ENCODE measurements around the gene ZWINT. TPM values are rescaled to one million over a fixed set of nuclear protein-coding genes. Genes with fewer than 3 reads are reported as not detected.
A peak's percentile ranks its signal among the peaks of the same experiment; 100 is the strongest.

The ZWINT gene, protein sequence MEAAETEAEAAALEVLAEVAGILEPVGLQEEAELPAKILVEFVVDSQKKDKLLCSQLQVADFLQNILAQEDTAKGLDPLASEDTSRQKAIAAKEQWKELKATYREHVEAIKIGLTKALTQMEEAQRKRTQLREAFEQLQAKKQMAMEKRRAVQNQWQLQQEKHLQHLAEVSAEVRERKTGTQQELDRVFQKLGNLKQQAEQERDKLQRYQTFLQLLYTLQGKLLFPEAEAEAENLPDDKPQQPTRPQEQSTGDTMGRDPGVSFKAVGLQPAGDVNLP
- polyA plus RNA-seq (2013, experiment 1 of 2), result 53.5 TPM
- 51.8 TPM for polyA plus RNA-seq (2013, experiment 2 of 2)

DNA sequence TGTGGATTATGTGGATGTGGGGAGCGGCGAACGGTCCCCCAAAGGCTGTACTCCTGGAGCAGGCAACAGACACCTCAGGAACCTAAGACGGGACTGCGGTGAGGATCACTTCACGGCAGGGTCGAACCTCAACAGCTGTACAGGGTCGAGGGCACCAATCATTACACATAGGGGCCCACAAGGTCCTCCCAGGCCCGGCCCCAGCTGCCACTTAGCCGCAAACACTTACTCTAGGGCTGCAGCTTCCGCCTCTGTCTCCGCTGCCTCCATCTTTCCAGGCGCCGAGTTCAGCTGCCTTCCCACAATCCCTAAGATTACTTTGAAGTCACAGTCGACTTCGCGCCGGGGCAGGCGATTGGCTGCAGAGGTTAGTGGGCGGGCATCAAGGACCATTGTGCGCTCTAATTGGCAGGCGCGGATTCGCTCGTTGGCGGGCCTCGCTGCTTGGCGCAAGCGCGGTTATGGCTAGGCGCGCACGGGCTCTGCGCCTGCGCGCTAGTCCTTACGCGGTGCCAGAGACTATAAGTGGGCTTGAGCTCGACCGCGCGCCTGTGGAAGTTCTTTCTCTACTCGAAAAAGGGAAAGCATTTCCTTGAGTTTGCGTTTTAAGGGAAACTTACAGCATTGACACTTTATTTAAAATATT, at the start of gene ZWINT:
Gene ZWINT, minus strand, starts transcription at position 293 of the 646 bp plus-strand sequence. Its CDS starts 23 bp downstream, at position 270.
- Histone ChIP-seq H2BK12ac (ENCODE audit: low read length) (no peak within 1 kb of the TSS), H2AK5ac (ENCODE audit: low read depth, low read length) (no peak within 1 kb of the TSS), H4K8ac (ENCODE audit: low read depth, low read length) (no peak within 1 kb of the TSS), H2BK15ac (ENCODE audit: low read length) (no peak within 1 kb of the TSS), H3K4me1 (ENCODE audit: control insufficient read depth in 2 of 2, insufficient read depth in 1 of 2, low read depth in 1 of 2, low read length in 2 of 2) (peaks cover 0 to 6% of the 10 kb centered on the region in 2 donors), H3K27ac (replicated peaks; ENCODE audit: low read length) (no peak within 1 kb of the TSS), H3K9me3 (replicated peaks in 1 of 2; ENCODE audit: control insufficient read depth in 2 of 2, insufficient read depth in 1 of 2, low read depth in 1 of 2, low read length in 2 of 2) (no peaks in the 10 kb centered on the region), H3K9ac (ENCODE audit: low read depth, low read length, poor library complexity) (peak within 1 kb of the TSS; percentile 97), H3K27me3 (ENCODE audit: control insufficient read depth in 3 of 3, insufficient read depth in 3 of 3, low read depth in 1 of 3, low read length in 3 of 3) (no peaks in the 10 kb centered on the region), H3K18ac (ENCODE audit: low read length) (peak within 1 kb of the TSS; percentile 82), H3K14ac (ENCODE audit: low read length) (no peak within 1 kb of the TSS), H3K23ac (ENCODE audit: low read depth, low read length, poor library complexity) (peak within 1 kb of the TSS; percentile 4), H3K4ac (ENCODE audit: low read length) (no peak within 1 kb of the TSS), H2BK5ac (ENCODE audit: low read length) (peak within 1 kb of the TSS; percentile 44), H3K4me2 (ENCODE audit: insufficient read depth, low read length, poor library complexity, severe bottlenecking) (peak within 1 kb of the TSS; percentile 96), H3K4me3 (ENCODE audit: low read length in 2 of 2) (peak within 1 kb of the TSS; percentile 91), H2AFZ (ENCODE audit: low read length) (peak within 1 kb of the TSS; percentile 94), H3K36me3 (replicated peaks in 1 of 2; ENCODE audit: control insufficient read depth in 2 of 2, insufficient read depth in 2 of 2, low read length in 2 of 2) (peaks cover 19 to 41% of the 10 kb centered on the region in 2 donors), H2BK120ac (ENCODE audit: low read depth, low read length) (no peak within 1 kb of the TSS), H4K91ac (ENCODE audit: low read depth, low read length, poor library complexity) (no peak within 1 kb of the TSS), H3K79me1 (ENCODE audit: low read depth, low read length) (peaks cover 4% of the 10 kb centered on the region)
- no CpG with 5 or more reads among the region's 44 CpGs for WGBS, 2 donors (ENCODE audit: extremely low coverage in 2 of 2, insufficient read length in 2 of 2, insufficient replicate concordance in 1 of 2)
- peak; percentile 91 for DNase-seq (ENCODE audit: low spot score)

GRCh38 chr10:56383806-56384205, 22.7 kb upstream of the ZWINT start:
- H3K4me1 ChIP-seq (ENCODE audit: control insufficient read depth in 2 of 2, insufficient read depth in 1 of 2, low read depth in 1 of 2, low read length in 2 of 2), result no peaks in the 10 kb centered on the region
- H3K4me3 ChIP-seq (ENCODE audit: low read length in 2 of 2), result no peak overlapping the region
- H2BK12ac ChIP-seq (ENCODE audit: low read length), result no peak overlapping the region
- H3K27ac ChIP-seq (replicated peaks; ENCODE audit: low read length), result no peak overlapping the region
- no peak overlapping the region for H2AFZ ChIP-seq (ENCODE audit: low read length)
- H2BK5ac ChIP-seq (ENCODE audit: low read length), result no peak overlapping the region
- no peak overlapping the region for H4K8ac ChIP-seq (ENCODE audit: low read depth, low read length)
- H3K23ac ChIP-seq (ENCODE audit: low read depth, low read length, poor library complexity), result no peak overlapping the region
- no peak overlapping the region for H2AK5ac ChIP-seq (ENCODE audit: low read depth, low read length)
- no peak overlapping the region for H2BK15ac ChIP-seq (ENCODE audit: low read length)
- H3K9ac ChIP-seq (ENCODE audit: low read depth, low read length, poor library complexity), result no peak overlapping the region
- H3K14ac ChIP-seq (ENCODE audit: low read length), result no peak overlapping the region
- DNase-seq (ENCODE audit: low spot score), result no peak
- no peaks in the 10 kb centered on the region for H3K27me3 ChIP-seq (ENCODE audit: control insufficient read depth in 3 of 3, insufficient read depth in 3 of 3, low read depth in 1 of 3, low read length in 3 of 3)
- no peak overlapping the region for H3K4me2 ChIP-seq (ENCODE audit: insufficient read depth, low read length, poor library complexity, severe bottlenecking)
- no peak overlapping the region for H3K18ac ChIP-seq (ENCODE audit: low read length)
- H3K79me1 ChIP-seq (ENCODE audit: low read depth, low read length), result no peaks in the 10 kb centered on the region
- H3K9me3 ChIP-seq (replicated peaks in 1 of 2; ENCODE audit: control insufficient read depth in 2 of 2, insufficient read depth in 1 of 2, low read depth in 1 of 2, low read length in 2 of 2), result no peaks in the 10 kb centered on the region
- no peak overlapping the region for H2BK120ac ChIP-seq (ENCODE audit: low read depth, low read length)
- no peak overlapping the region for H4K91ac ChIP-seq (ENCODE audit: low read depth, low read length, poor library complexity)
- no peak overlapping the region for H3K4ac ChIP-seq (ENCODE audit: low read length)
- no peaks in the 10 kb centered on the region for H3K36me3 ChIP-seq (replicated peaks in 1 of 2; ENCODE audit: control insufficient read depth in 2 of 2, insufficient read depth in 2 of 2, low read length in 2 of 2)

GRCh38 chr10:56370217-56371113, 9.4 kb upstream of the ZWINT start:
- Histone ChIP-seq H3K23ac (ENCODE audit: low read depth, low read length, poor library complexity) (no peak overlapping the region), H3K36me3 (replicated peaks in 1 of 2; ENCODE audit: control insufficient read depth in 2 of 2, insufficient read depth in 2 of 2, low read length in 2 of 2) (no peaks in the 10 kb centered on the region), H2AFZ (ENCODE audit: low read length) (no peak overlapping the region), H3K9ac (ENCODE audit: low read depth, low read length, poor library complexity) (no peak overlapping the region), H3K4me3 (ENCODE audit: low read length in 2 of 2) (no peak overlapping the region), H3K79me1 (ENCODE audit: low read depth, low read length) (no peaks in the 10 kb centered on the region), H2BK12ac (ENCODE audit: low read length) (no peak overlapping the region), H3K4me2 (ENCODE audit: insufficient read depth, low read length, poor library complexity, severe bottlenecking) (no peak overlapping the region), H3K9me3 (replicated peaks in 1 of 2; ENCODE audit: control insufficient read depth in 2 of 2, insufficient read depth in 1 of 2, low read depth in 1 of 2, low read length in 2 of 2) (peaks cover 5 to 17% of the 10 kb centered on the region in 2 donors), H2BK120ac (ENCODE audit: low read depth, low read length) (no peak overlapping the region), H3K18ac (ENCODE audit: low read length) (no peak overlapping the region), H3K27me3 (ENCODE audit: control insufficient read depth in 3 of 3, insufficient read depth in 3 of 3, low read depth in 1 of 3, low read length in 3 of 3) (no peaks in the 10 kb centered on the region), H3K4me1 (ENCODE audit: control insufficient read depth in 2 of 2, insufficient read depth in 1 of 2, low read depth in 1 of 2, low read length in 2 of 2) (no peaks in the 10 kb centered on the region), H3K27ac (replicated peaks; ENCODE audit: low read length) (no peak overlapping the region), H2BK5ac (ENCODE audit: low read length) (no peak overlapping the region), H4K91ac (ENCODE audit: low read depth, low read length, poor library complexity) (no peak overlapping the region), H4K8ac (ENCODE audit: low read depth, low read length) (no peak overlapping the region), H2AK5ac (ENCODE audit: low read depth, low read length) (no peak overlapping the region), H3K14ac (ENCODE audit: low read length) (no peak overlapping the region), H3K4ac (ENCODE audit: low read length) (no peak overlapping the region), H2BK15ac (ENCODE audit: low read length) (no peak overlapping the region)
- peak; percentile 14 for DNase-seq (ENCODE audit: low spot score)
- WGBS, 2 donors (ENCODE audit: extremely low coverage in 2 of 2, insufficient read length in 2 of 2, insufficient replicate concordance in 1 of 2), result no CpG with 5 or more reads among the region's 7 CpGs

GRCh38 chr10:56360583-56360966, 484 bp downstream of the ZWINT start:
- no CpG with 5 or more reads among the region's 6 CpGs for WGBS, 2 donors (ENCODE audit: extremely low coverage in 2 of 2, insufficient read length in 2 of 2, insufficient replicate concordance in 1 of 2)
- peaks cover 0 to 6% of the 10 kb centered on the region in 2 donors for H3K4me1 ChIP-seq (ENCODE audit: control insufficient read depth in 2 of 2, insufficient read depth in 1 of 2, low read depth in 1 of 2, low read length in 2 of 2)
- H3K4me3 ChIP-seq (ENCODE audit: low read length in 2 of 2), result peak overlapping the region; percentile 91
- no peak overlapping the region for H4K91ac ChIP-seq (ENCODE audit: low read depth, low read length, poor library complexity)
- H3K36me3 ChIP-seq (replicated peaks in 1 of 2; ENCODE audit: control insufficient read depth in 2 of 2, insufficient read depth in 2 of 2, low read length in 2 of 2), result peaks cover 19 to 46% of the 10 kb centered on the region in 2 donors
- peak overlapping the region; percentile 94 for H2AFZ ChIP-seq (ENCODE audit: low read length)
- no peak overlapping the region for H4K8ac ChIP-seq (ENCODE audit: low read depth, low read length)
- H2AK5ac ChIP-seq (ENCODE audit: low read depth, low read length), result no peak overlapping the region
- no peak overlapping the region for H2BK15ac ChIP-seq (ENCODE audit: low read length)
- H2BK12ac ChIP-seq (ENCODE audit: low read length), result no peak overlapping the region
- H3K14ac ChIP-seq (ENCODE audit: low read length), result no peak overlapping the region
- H3K9ac ChIP-seq (ENCODE audit: low read depth, low read length, poor library complexity), result peak overlapping the region; percentile 97
- peak overlapping the region; percentile 4 for H3K23ac ChIP-seq (ENCODE audit: low read depth, low read length, poor library complexity)
- H3K4ac ChIP-seq (ENCODE audit: low read length), result no peak overlapping the region
- DNase-seq (ENCODE audit: low spot score), result no peak
- peaks cover 4% of the 10 kb centered on the region for H3K79me1 ChIP-seq (ENCODE audit: low read depth, low read length)
- H3K27me3 ChIP-seq (ENCODE audit: control insufficient read depth in 3 of 3, insufficient read depth in 3 of 3, low read depth in 1 of 3, low read length in 3 of 3), result no peaks in the 10 kb centered on the region
- H2BK5ac ChIP-seq (ENCODE audit: low read length), result peak overlapping the region; percentile 44
- peak overlapping the region; percentile 96 for H3K4me2 ChIP-seq (ENCODE audit: insufficient read depth, low read length, poor library complexity, severe bottlenecking)
- peak overlapping the region; percentile 82 for H3K18ac ChIP-seq (ENCODE audit: low read length)
- H3K27ac ChIP-seq (replicated peaks; ENCODE audit: low read length), result no peak overlapping the region
- no peaks in the 10 kb centered on the region for H3K9me3 ChIP-seq (replicated peaks in 1 of 2; ENCODE audit: control insufficient read depth in 2 of 2, insufficient read depth in 1 of 2, low read depth in 1 of 2, low read length in 2 of 2)
- H2BK120ac ChIP-seq (ENCODE audit: low read depth, low read length), result no peak overlapping the region

Measured in neuronal stem cell (in vitro differentiated cells).